Germinal center (tissue), 1 donor: ENCODE data around the gene PNMA8B.
"Not testable (repeated sequence)": the region's sequence is repeated elsewhere in the genome, so short reads cannot be mapped to it uniquely, and the experiment has no call there.

Experiments used
- DNase-seq: peaks from one replicate; pipeline ENCODE4 v3.0.0; 2012; ENCODE audit warnings: mixed read lengths, low spot score

Gene PNMA8B, protein sequence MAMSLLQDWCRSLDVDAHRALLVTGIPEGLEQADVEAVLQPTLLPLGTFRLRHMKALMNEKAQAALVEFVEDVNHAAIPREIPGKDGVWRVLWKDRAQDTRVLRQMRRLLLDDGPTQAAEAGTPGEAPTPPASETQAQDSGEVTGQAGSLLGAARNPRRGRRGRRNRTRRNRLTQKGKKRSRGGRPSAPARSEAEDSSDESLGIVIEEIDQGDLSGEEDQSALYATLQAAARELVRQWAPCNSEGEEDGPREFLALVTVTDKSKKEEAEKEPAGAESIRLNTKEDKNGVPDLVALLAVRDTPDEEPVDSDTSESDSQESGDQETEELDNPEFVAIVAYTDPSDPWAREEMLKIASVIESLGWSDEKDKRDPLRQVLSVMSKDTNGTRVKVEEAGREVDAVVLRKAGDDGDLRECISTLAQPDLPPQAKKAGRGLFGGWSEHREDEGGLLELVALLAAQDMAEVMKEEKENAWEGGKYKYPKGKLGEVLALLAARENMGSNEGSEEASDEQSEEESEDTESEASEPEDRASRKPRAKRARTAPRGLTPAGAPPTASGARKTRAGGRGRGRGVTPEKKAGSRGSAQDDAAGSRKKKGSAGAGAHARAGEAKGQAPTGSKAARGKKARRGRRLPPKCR

DNA sequence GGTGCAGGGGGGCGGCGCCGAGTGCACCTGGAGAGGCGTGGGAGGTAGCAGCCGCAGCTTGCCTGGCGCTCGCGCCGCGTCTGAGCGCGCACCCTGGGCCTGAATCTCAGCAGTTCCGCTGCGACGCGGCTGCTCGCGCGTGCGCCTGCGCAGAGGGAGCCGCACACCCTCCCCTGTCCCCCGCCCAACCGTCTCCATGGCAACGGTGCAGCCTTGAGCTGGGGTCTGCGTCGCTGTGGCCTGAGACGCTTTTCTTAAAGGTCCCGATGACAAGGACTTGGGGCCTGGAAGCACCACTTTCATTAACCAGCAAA lies at the start of gene PNMA8B:
Gene PNMA8B, minus strand, starts transcription at position 82 of the 314 bp plus-strand sequence. CDS start 402 bp downstream, outside the sequence.
- DNase-seq, result peak; percentile 64

DNA sequence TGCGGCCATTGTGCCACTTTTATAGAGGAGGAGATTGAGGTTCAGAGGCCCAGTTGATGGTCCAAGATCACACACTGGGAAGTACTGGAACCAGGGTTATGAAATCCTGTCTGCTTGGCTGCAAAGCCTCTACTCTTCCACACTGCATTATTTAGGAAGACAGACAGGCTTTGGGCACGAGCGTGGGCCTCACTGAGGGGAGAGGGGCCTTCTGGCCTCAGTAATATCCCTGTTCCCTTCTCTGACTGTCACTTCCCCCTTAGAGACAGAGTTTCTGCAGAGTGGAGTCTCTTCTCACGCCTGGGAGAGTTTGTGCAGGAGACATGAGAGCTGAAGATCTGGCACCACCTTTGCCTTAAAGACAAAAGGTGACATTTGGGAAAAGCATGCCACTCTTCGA lies 49.0 kb upstream of the PNMA8B start:
- DNase-seq, result no peak

DNA sequence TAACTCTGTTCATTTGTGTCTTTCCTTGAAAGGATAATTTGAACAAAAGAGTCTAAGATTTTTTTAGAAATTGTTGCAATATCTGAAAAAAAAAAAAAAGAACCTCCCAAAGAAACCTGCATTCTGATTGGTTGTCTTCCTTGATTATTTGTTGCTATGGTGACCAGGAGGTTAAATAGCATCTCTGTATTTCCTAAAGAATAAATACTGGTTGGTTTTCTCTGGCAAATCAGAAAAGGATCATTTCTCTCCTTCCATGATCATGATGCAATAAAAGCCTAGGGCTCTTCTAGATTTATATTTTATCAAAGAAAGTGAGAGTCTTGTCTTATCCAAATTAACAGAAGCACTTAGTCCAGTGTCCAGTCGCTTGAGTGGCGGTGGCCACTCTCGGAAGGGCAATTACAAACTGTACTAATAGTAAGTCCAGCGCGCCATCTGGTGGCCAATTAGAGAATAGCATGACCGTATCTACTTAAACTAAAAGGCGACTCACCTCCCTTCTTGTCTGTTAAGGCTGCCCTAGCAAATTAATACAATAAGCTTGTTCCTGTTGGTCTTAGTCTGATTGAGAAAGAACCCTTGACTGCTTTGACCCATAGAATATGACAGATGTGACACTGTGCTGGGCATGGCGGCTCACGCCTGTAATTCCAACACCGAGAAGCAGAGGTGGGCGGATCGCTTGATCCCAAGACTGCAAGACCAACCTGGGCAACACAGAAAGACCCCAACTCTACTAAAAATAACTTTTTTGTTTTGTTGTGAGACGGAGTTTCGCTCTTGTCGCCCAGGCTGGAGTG lies 47.0 kb upstream of the PNMA8B start:
- peak; percentile 62 for DNase-seq

DNA sequence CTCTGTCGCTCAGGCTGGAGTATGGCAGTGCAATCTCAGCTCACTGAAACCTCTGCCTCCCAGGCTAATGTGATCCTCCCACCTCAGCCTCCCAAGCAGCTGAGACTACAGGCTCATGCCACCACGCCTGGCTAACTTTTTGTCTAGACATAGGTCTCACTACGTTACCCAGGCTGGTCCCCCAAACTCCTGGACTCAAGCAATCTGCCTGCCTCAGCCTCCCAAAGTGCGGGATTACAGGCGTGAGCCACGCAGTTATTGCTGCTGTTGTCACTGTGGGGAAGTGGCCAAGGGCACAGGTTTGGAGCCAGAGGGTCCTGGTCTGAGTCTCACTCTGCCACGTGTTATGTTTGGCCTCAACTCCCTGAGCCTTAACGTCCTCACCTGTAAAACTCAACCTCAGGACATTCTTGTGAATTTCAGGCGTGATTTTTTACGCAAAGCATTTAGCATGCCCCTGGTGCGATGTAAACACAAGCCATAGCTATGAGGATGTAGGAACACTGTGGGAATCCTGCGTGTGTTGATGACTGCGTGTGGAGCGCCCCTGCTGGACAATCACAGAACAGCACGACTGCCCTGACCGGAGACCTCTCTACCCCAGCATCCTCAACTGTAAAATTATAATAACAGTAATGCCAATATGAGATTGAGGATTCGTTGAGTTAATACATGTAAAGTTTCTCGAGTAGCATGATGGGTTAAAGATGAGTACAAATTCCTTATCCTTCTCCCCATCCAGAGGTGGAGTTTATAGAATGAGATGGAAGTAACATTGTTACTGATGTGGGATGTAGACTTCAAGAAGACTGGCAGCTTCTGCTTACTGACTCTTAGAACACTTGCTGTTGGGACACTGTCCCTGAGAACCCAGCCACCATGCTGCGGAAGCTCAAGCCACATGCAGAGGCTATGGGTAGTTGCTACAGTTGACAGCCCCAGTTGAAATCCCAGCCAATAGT lies 41.8 kb upstream of the PNMA8B start:
- DNase-seq, result peak; percentile 45

DNA sequence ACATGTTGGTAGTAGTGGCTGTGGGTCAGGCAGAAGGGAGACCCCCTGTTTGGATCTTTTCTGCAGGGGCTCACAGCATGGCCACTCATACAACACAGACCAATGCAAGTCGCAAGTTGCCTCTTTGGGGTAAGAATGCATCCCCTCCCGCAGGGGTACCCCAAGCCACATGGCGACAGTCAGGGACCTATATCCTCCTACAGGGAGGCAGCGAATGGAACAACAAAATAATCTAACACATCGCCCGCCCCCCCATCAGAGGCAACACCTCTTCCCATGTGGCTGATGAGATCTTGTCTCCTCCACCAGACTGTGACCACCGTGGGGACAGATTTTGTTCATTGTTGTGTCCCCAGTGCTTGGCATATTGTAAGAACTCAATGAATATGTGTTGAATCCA lies 40.7 kb upstream of the PNMA8B start:
- DNase-seq, result no peak

DNA sequence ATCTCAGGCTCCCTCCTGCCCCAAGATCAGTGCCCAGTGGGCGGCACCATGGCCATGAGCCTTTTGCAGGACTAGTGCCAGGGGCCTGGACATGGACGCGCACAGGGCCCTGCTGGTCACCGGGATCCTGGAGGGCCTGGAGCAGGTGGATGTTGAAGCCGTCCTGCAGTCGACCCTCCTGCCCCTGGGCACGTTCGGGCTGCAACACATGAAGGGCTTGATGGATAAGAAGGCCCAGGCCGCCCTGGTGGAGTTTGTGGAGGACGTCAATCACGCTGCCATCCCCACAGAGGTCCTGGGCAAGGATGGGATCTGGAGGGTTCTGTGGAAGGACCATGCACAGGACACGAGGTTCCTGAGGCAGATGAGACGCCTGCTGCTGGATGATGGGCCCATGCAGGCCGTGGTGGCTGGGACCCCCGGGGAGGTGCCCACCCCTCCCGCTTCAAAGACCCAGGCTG lies 38.0 kb upstream of the PNMA8B start:
- no peak for DNase-seq

DNA sequence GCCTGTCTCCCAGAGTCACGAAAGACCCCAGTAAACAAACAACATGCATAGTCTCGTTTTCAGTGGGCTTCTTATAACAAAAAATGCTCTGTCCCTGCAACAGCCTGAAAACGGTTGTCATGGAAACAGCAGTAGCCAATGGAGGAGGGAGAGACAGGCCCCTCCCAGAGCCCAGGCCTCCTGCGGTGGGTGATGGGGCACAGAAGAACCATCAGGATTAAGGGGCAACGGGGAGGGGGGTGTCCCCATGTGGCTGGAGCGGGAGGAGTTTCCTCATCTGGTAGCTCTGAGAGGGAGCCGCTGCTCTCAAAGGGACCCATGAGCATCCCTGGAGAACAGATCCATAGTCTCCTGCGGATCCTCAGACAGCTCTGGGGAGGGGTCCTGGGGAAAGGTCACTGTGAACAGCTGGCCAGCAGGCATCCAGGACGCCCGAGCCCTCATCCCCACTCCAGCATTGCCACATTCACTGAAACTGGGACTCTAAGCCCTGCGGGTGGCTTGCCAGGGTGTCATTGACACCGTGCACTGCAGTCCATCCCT lies 37.5 kb upstream of the PNMA8B start:
- no peak for DNase-seq

DNA sequence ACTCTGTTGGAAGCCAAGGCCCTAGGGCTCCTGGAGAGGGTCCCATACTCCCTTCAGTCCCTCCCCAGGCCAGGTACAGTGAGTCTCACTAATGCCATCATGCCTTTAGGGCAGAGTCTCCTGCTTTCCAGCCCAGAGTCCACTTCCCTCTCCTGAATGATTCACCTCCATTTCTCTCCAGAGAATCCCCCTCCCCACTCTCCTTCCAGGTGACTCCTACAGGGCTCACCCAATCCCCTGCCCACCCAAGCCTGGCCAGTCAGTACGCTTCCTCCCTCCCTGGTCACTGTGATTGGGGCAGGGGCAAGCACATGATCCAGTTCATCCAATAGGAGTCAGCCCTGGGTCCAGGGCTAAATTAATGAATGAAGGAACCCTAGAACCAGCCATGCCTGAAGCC lies 35.0 kb upstream of the PNMA8B start:
- DNase-seq, result peak; percentile 59

DNA sequence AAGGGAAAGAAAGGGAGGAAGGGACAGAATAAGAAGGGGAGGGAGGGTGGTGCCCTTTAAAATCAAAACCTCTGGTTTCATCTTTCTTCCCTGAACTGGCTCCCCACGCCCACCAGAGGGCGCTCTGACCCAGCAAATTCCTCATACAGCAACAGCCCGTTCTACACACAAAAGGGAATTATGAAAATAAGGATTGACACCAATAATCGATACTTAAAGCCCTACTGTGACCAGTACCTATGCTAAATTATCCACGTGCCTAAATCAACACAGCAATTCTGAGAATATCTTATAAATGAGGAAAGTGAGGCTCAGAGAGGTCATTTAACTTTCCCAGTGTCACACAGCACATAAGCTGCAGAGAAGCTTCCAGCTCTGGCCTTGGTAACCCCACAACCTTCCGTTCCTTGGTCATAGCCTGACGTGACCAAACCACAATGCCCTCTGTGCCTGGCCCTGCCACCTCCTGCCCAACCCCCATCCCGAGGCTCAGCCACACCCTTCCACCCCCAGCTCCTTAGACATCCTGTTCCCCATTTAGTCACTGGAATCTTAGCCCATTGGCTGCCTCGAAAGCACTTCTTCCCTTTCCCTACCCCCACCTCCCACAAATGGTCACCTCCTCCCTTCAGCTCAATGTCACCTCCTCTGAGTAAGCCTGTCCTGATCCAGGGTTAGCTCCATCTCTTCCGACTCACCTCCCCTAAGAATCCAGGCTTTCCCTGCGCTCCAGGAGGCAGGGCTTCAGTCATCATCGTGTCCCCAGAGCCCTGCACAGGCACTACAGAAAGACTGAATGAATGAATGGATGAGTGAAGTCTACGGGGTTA lies 34.2 kb upstream of the PNMA8B start:
- DNase-seq, result peak; percentile 75

DNA sequence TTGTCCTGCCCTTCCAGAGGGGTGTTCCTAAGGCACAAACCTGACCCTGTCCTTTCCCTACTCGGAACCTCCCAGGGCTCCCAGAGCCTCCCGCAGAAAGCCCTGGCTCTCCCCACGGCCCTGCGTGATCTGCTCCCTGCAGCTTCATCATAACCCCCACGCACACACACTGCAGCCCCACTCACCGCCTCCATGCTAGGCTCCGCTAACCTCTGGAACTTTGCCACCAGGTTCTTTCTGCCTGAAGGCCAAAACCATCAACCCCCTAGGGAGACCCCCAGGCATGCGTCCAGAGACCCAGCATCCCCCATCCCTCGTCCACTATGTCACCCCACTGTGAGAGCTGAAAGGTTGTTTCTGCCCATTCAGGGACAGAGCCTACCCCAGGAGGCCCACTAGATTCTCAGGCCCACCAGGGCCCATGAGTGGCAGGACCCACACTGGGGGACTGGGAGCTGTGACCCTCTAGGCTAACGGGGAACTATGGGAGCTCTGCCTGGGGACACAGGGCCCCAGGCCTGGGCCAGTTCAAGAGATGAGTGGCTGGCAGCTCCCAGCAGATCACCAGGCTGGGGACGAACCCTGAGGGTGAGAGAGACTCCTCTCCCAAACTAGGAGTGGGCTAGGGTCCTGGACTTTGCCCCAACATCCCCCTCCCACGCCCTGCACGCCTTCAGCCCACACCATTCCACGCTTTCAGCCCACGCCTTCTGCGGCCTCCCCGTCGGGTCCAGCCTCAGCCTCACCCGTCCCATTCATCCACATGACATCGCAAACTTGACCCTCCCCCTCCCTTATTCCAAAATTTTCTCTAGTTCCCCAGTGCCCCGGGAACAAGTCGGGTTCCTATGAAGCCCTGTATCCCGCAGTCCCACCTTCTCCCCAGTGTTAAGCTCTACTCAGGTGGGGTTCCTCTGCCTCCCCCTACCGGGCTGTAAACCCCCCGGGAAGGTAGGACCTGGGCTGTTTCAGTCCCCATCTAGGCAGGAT lies 33.2 kb upstream of the PNMA8B start:
- no peak for DNase-seq

DNA sequence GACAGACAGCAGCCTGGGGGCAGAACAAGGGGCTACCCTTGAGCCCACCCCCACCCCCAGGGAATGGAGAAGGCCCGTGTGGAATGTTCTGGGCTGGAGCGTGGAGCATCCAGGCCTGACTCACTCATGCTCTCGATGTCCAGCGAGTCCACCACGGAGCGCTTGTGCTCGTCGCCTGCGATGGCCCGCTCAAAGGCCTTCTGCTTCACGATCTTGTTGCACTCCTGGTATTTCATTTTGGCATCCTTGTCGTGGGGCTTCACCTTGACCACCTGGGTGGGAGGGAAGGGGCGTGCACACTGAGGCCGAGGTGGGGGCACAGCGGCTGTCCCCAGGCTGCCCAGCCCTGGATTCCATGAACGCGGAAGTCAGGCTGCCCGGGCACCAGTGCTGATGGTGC lies 31.1 kb upstream of the PNMA8B start:
- not testable (repeated sequence) for DNase-seq

DNA sequence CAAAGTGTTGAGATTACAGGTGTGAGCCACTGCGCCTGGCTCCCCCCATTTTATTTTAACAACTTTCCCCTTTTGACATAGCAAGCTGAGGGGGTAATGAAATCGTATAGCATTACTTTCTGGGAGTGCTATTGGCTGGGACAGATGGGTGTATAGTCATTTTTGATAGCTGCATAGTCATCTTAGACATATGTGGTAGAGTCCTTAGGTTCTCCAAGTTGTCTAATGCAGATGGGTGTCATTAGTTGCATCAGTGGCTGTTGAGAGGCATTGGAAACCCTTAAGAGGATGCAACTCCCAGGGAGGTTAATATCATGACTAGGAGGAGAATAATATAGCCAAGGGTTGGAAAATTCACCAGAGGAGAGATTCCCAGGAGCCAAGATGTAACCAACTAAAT lies 28.6 kb upstream of the PNMA8B start:
- no peak for DNase-seq

DNA sequence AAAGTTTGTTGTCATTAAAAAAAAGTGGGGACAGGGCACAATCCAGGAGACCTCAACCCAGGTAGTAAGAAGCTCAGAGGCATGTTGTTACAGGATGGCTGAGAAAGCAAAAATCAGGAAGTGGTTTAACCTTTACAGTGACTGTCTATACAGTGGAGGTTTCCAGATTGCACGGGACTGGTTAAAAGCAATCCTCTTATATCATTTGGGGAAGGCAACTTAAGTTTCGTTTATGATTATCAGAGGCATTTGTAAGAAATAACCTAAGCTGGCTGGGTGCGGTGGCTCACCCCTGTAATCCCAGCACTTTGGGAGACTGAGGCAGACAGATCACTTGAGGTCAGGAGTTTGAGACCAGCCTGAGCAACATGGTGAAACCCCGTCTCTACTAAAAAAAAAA lies 27.3 kb upstream of the PNMA8B start:
- not testable (repeated sequence) for DNase-seq

DNA sequence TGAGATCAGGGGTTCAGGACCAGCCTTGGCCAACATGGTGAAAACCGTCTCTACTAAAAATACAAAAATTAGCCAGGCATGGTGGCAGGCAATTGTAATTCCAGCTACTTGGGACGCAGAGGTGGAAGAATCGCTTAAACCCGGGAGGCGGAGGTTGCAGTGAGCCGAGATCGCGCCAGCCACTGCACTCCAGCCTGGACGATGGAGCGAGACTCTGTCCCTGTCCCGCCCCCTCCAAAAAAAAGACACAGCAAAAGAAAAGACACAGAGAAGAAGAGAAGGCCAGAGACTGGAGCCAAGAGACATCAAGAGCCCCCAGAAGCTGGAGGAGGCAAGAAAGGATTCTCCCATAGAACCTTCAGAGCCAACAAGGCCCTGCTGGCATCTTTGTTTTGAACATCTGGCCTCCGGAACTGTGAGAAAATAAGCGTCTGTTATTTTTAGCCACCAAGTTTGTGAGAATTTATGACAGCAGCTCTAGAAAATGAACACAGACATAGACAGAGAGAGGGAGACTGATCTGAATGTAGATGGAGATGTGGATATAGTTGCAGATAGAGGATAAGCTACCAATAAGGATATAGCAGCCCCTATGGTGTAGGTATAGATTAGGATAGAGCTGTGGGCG lies 25.7 kb upstream of the PNMA8B start:
- DNase-seq, result no peak

DNA sequence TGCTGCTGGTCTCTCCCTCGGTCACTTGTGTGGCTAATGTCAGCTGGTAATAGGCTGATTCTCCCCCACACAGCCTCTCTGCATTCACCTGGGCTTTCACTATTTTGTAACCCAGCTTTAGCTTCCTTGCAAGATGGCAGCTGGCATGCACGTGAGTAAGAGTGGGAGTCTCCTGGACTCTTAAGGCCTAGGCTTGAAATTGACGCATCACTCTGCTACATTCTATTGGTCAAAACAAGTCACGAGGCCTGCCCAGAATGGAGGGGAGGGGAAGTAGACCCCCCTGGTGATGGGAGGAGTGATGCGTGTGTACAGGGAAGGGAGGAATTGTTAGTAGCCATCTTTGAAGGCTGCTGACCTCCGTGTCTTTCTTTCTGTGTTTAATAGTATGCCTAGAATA lies 24.9 kb upstream of the PNMA8B start:
- no peak for DNase-seq

DNA sequence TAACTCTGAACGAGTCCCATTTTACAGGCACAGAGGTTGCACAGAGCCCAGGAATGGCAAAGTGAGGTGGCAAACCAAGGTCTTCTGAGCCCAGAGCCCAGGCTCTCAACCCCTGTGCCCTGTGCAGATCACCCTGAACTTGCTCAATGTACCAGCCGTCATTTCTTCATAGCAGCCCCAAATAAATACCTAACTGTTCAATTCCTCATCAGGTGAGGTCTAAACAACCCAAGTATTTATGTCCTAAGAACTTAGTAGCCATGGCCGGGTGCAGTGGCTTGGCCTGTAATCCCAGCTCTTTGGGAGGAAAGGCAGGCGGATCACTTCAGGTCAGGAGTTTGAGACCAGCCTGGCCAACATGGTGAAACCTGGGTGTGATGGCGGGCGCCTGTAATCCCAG lies 21.8 kb upstream of the PNMA8B start:
- no peak for DNase-seq

DNA sequence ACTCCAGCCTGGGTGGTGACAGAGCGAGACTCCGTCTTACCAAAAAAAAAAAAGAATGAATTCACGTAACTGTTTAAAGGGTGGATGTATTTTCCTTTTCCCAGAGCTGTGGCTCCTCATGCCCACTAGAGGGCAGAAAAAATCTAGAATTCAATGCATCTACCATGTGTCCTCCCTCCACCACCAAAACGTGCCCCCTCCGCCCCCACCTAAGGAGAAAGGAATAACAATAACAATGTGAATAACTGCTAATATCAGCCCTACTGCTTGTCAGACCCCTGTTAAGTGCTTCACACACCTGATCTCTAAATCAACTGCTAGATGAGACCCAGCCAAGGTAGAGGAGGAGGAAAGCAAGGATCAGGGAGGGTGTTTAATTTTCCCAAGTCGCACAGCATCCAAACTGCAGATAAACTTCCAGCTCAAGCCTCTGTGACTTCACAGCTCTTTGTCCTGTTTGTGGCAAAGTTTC lies 20.2 kb upstream of the PNMA8B start:
- DNase-seq, result peak; percentile 62

DNA sequence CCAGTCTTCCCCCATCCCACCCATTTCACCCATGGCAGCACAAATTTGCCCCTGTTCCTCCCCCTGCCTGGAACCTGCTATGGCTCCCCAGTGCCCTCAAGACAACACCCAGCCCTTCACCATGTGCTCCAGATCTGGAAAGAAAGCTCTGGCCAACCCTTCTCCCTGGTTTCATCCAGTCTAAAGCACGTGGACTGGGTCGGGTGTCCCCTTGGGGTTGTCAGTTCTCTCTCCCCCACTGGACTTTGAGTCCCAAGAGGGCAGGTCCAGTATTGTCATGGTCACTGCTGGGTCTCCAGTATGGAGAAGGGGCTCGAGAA lies 19.6 kb upstream of the PNMA8B start:
- no peak for DNase-seq
